Measurements from ENCODE around the gene CBLL2. TPM values are rescaled to one million over a fixed set of nuclear protein-coding genes. Genes with fewer than 3 reads are reported as not detected.

CBLL2 gene
- total RNA-seq, 2 donors from 2014 or later: 0.33 TPM; not detected in 1

DNA sequence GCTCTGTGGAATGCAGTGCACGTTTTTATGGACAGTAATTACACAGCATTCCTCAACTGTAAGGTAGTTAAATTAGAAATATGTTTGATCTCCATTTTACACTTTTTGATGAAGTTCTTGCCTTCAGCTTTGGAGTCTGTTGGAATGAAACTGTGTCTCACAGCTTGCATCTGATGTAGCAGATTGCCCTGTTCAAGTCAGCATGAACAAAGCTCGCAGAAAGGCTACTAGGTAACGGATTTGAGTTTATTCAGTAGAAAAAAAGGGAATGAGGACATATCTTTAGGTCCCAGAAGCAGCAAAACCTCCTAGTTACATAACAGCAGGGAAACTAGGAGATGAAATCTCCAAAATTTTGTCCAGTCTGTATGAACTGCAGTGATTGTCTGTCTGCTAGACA is 24.3 kb upstream of the CBLL2 start:
- TF ChIP-seq, protein P1, sequence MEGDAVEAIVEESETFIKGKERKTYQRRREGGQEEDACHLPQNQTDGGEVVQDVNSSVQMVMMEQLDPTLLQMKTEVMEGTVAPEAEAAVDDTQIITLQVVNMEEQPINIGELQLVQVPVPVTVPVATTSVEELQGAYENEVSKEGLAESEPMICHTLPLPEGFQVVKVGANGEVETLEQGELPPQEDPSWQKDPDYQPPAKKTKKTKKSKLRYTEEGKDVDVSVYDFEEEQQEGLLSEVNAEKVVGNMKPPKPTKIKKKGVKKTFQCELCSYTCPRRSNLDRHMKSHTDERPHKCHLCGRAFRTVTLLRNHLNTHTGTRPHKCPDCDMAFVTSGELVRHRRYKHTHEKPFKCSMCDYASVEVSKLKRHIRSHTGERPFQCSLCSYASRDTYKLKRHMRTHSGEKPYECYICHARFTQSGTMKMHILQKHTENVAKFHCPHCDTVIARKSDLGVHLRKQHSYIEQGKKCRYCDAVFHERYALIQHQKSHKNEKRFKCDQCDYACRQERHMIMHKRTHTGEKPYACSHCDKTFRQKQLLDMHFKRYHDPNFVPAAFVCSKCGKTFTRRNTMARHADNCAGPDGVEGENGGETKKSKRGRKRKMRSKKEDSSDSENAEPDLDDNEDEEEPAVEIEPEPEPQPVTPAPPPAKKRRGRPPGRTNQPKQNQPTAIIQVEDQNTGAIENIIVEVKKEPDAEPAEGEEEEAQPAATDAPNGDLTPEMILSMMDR (IDR thresholded peaks at IDR 0.05): no peak
- TF ChIP-seq POLR2A (IDR thresholded peaks at IDR 0.05): no peak
- DNase-seq (no peak), ATAC-seq (no peak)
- WGBS, 2 donors: 45 to 57% methylated on average over 3 of the region's 3 CpGs
- Histone ChIP-seq H3K9me3 (no peaks in the 10 kb centered on the region), H3K27ac (no peak overlapping the region), H3K36me3 (replicated peaks in 1 of 2; ENCODE audit: insufficient read depth in 1 of 2, low read depth in 2 of 2) (no peaks in the 10 kb centered on the region), H3K27me3 (no peaks in the 10 kb centered on the region), H3K4me1 (no peaks in the 10 kb centered on the region), H3K4me3 (no peak overlapping the region)
- intact Hi-C loops (cut with DNase I): no loop called here

DNA sequence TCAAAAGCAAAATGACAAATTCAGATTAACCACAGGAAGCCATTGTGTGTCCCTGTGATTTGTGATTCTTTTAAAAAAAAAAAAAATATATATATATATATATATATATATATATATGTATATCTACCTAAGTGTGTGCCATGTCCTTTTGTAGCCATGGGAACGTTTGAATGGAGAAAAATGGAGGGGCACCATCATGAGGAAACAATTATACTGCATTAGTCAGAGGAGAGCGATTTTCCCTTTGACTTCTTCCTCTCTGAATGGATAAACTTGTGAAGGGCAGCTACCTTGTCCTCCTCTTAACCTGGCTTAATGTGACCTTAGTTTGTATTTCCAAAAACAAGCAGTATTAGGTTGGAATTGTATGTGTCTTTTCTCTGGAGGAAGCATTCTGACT is 23.3 kb upstream of the CBLL2 start:
- ATAC-seq: no peak
- WGBS, 2 donors: 38 to 100% methylated on average over 1 to 2 of the region's 2 CpGs
- DNase-seq: no peak
- Histone ChIP-seq H3K4me3 (no peak overlapping the region), H3K36me3 (replicated peaks in 1 of 2; ENCODE audit: insufficient read depth in 1 of 2, low read depth in 2 of 2) (no peaks in the 10 kb centered on the region), H3K27me3 (no peaks in the 10 kb centered on the region), H3K27ac (no peak overlapping the region), H3K9me3 (no peaks in the 10 kb centered on the region), H3K4me1 (no peaks in the 10 kb centered on the region)
- intact Hi-C loops (cut with DNase I): no loop called here
- TF ChIP-seq POLR2A (IDR thresholded peaks at IDR 0.05): no peak
- TF ChIP-seq, protein P1 (IDR thresholded peaks at IDR 0.05): no peak

DNA sequence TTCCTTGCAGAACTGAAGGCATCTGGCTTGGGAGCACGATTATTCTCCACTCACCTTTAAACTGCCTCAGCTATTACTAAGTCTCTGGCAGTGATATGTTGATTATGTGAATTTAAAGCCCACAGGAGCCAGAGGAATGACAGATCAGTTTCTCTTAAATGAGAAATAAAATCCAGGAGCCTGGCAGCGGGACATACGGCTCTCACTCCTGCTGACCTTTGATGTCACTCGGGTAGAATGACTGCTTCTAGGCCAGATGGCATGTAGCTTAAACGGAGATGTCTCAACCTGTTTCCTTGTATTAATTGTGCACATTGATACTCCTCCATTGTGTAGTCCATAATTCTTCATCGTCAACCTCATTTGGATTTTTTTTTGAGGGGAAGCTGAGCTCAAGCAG is 4.0 kb upstream of the CBLL2 start:
- ATAC-seq (no peak), DNase-seq (no peak)
- WGBS, 2 donors: 66 to 69% methylated on average over 6 of the region's 6 CpGs
- no peaks in the 10 kb centered on the region for H3K36me3 ChIP-seq (replicated peaks in 1 of 2; ENCODE audit: insufficient read depth in 1 of 2, low read depth in 2 of 2)
- no peak overlapping the region for H3K4me3 ChIP-seq
- H3K27me3 ChIP-seq: no peaks in the 10 kb centered on the region
- H3K4me1 ChIP-seq: no peaks in the 10 kb centered on the region
- no peak for TF ChIP-seq POLR2A (IDR thresholded peaks at IDR 0.05)
- intact Hi-C loops (cut with DNase I): no loop called here
- H3K9me3 ChIP-seq: no peaks in the 10 kb centered on the region
- no peak overlapping the region for H3K27ac ChIP-seq

DNA sequence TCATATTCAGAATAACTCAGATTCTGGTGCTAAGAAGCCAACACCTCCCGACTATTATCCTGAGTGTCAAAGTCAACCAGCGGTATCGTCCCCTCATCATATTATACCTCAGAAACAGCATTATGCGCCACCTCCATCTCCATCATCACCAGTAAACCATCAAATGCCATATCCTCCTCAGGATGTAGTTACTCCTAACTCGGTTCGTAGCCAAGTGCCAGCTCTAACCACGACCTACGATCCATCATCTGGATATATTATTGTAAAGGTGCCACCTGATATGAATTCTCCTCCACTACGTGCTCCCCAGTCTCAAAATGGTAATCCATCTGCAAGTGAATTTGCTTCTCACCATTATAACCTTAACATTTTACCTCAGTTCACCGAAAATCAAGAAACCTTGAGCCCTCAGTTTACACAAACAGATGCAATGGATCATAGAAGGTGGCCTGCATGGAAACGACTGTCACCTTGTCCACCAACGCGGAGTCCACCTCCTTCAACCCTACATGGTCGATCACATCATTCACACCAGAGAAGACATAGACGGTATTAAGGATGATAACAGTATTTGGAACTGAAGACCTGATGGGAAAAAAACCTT is 1.1 kb downstream of the CBLL2 start:
- H3K4me3 ChIP-seq: no peak overlapping the region
- 75 to 77% methylated on average over 15 of the region's 15 CpGs for WGBS, 2 donors
- intact Hi-C loops (cut with DNase I): no loop called here
- ATAC-seq (no peak), DNase-seq (no peak)
- H3K36me3 ChIP-seq (replicated peaks in 1 of 2; ENCODE audit: insufficient read depth in 1 of 2, low read depth in 2 of 2): no peaks in the 10 kb centered on the region
- H3K9me3 ChIP-seq: no peaks in the 10 kb centered on the region
- H3K4me1 ChIP-seq: no peaks in the 10 kb centered on the region
- TF ChIP-seq, protein P1 (IDR thresholded peaks at IDR 0.05): no peak
- TF ChIP-seq POLR2A (IDR thresholded peaks at IDR 0.05): no peak
- H3K27me3 ChIP-seq: no peaks in the 10 kb centered on the region
- H3K27ac ChIP-seq: no peak overlapping the region

DNA sequence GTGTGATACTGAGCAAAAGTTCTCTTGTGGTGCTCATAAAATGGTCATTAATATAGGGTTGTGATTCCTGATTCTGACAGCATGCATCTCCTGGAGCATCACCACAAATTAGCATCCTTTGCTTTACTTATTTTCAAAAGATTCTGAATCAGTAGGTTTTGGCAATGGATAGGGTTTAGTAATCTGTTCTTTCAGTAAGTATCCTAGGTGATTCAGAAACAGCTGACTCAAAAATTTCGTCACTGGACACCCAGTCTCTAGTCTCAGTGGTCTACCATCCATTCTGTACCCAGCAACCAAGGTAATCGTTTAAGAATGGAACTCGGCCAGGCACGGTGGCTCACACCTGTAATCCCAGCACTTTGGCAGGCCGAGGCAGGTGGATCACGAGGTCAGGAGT is 4.1 kb downstream of the CBLL2 start:
- ATAC-seq: no peak
- no peak for TF ChIP-seq POLR2A (IDR thresholded peaks at IDR 0.05)
- TF ChIP-seq, protein P1 (IDR thresholded peaks at IDR 0.05): no peak
- no peak for DNase-seq
- Histone ChIP-seq H3K4me1 (no peaks in the 10 kb centered on the region), H3K36me3 (replicated peaks in 1 of 2; ENCODE audit: insufficient read depth in 1 of 2, low read depth in 2 of 2) (no peaks in the 10 kb centered on the region), H3K4me3 (no peak overlapping the region), H3K27ac (no peak overlapping the region), H3K27me3 (no peaks in the 10 kb centered on the region), H3K9me3 (no peaks in the 10 kb centered on the region)
- intact Hi-C loops (cut with DNase I): no loop called here
- WGBS, 2 donors: 64 to 82% methylated on average over 6 of the region's 6 CpGs

Data from body of pancreas (tissue), 4 donors.